ENCODE data around the gene FARS2.

The FARS2 gene

GRCh38 chr6:5597413-5597812 is 336.1 kb downstream of the FARS2 start:
- no peak for TF ChIP-seq CTCF (IDR thresholded peaks at IDR 0.05; ENCODE audit: borderline replicate concordance, insufficient read depth, low read depth, low read length)
- H3K4me3 ChIP-seq (ENCODE audit: low read depth, low read length) = no peak overlapping the region

- no peak overlapping the region for H3K4me3 ChIP-seq (ENCODE audit: low read depth, low read length)
- no peak for TF ChIP-seq CTCF (IDR thresholded peaks at IDR 0.05; ENCODE audit: borderline replicate concordance, insufficient read depth, low read depth, low read length)
Observed at GRCh38 chr6:5598123-5598522, 336.8 kb downstream of the FARS2 start.

GRCh38 chr6:5599127-5599526 is 337.8 kb downstream of the FARS2 start:
- no peak for TF ChIP-seq CTCF (IDR thresholded peaks at IDR 0.05; ENCODE audit: borderline replicate concordance, insufficient read depth, low read depth, low read length)
- H3K4me3 ChIP-seq (ENCODE audit: low read depth, low read length) = no peak overlapping the region

- H3K4me3 ChIP-seq (ENCODE audit: low read depth, low read length) = no peak overlapping the region
- no peak for TF ChIP-seq CTCF (IDR thresholded peaks at IDR 0.05; ENCODE audit: borderline replicate concordance, insufficient read depth, low read depth, low read length)
Observed at GRCh38 chr6:5605937-5606336, 344.6 kb downstream of the FARS2 start.

- H3K4me3 ChIP-seq (ENCODE audit: low read depth, low read length) = no peak overlapping the region
- no peak for TF ChIP-seq CTCF (IDR thresholded peaks at IDR 0.05; ENCODE audit: borderline replicate concordance, insufficient read depth, low read depth, low read length)
Observed at GRCh38 chr6:5606546-5606945, 345.2 kb downstream of the FARS2 start.

GRCh38 chr6:5610640-5611039 is 349.3 kb downstream of the FARS2 start:
- H3K4me3 ChIP-seq (ENCODE audit: low read depth, low read length) = no peak overlapping the region
- no peak for TF ChIP-seq CTCF (IDR thresholded peaks at IDR 0.05; ENCODE audit: borderline replicate concordance, insufficient read depth, low read depth, low read length)

GRCh38 chr6:5617179-5617578 is 355.9 kb downstream of the FARS2 start:
- H3K4me3 ChIP-seq (ENCODE audit: low read depth, low read length) = no peak overlapping the region
- TF ChIP-seq CTCF (IDR thresholded peaks at IDR 0.05; ENCODE audit: borderline replicate concordance, insufficient read depth, low read depth, low read length) = no peak
